IPS-NIHi7 (cell line): ENCODE data around the gene EEF1A2.

ENCODE experiments used
- DNase-seq: peaks from one replicate; pipeline ENCODE4 v3.0.0; 2012; ENCODE audit warnings: mixed read lengths; ENCODE audit errors: extremely low spot score

Gene EEF1A2

DNA sequence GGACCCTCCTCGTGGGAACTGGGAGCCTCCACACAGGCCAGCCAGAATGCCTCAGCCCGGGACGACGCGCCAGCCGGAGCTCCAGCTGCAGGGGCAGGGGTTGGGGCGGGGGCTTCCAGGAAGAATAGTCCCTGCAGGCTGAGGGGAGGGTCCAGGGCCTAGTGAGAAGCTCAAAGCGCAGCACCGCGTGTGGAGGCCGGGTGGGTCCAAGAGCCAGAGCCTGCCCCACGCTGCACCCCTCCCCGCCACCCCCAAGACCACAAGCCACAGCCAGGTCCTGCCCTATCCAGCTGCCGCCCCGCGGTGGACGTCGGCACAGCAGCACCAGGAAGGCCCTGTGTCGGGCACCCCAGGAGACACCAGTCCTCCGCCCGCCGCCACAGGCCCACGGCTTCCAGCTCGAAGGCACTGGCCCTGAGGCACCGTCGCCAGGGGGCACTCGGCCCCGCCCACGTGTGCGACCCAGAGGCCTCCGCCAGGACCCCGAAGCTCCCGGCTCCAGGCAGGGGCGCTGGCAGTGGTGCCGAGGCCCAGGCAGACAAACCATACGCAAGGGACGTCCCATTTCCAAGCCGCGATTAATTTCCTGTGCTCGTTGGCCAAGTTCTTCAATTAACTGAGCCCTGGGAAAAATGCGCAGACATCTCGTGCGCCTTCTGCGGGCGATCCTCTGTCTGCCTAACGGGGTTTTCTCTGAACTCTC lies 45.9 kb downstream of the EEF1A2 start:
- DNase-seq = no peak

DNA sequence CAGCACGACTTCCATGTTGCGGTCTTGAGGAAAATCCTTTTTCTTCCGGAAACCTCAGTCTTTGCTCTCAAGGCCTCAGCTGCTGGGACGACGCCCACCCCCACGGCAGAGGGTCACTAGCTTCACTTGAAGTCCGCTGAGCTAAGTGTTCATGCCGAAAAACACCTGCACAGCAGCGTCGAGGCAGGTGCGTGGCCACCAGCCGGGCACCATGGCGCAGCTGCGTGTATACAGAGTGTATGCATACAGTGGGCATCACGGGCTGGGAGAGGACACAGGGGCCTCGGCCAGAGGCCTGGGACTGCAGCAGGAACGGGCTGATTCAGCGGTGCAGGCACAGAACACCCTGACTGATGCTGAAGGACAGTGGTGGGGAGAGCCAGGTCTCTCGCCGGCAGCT lies 46.5 kb downstream of the EEF1A2 start:
- DNase-seq = no peak

DNA sequence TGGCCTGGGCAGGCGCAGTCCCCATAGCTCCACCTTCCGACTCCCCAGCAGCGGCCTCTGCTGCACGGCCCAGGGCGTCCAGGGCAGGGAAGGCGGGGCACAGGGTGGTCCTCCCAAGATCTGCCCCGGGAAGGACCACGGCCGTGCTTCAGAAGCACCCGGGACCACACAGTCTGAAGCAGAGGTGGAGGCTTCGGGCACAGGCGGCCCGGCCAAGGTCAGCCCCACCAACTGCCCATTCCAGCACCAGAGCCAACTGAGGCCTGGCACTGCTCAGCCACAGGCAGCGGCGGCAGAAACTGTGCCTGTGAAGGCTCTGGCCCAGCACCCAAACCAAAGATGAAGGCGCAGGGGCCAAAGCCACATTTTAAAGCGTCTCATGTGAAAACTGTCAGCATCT lies 47.1 kb downstream of the EEF1A2 start:
- DNase-seq = no peak

DNA sequence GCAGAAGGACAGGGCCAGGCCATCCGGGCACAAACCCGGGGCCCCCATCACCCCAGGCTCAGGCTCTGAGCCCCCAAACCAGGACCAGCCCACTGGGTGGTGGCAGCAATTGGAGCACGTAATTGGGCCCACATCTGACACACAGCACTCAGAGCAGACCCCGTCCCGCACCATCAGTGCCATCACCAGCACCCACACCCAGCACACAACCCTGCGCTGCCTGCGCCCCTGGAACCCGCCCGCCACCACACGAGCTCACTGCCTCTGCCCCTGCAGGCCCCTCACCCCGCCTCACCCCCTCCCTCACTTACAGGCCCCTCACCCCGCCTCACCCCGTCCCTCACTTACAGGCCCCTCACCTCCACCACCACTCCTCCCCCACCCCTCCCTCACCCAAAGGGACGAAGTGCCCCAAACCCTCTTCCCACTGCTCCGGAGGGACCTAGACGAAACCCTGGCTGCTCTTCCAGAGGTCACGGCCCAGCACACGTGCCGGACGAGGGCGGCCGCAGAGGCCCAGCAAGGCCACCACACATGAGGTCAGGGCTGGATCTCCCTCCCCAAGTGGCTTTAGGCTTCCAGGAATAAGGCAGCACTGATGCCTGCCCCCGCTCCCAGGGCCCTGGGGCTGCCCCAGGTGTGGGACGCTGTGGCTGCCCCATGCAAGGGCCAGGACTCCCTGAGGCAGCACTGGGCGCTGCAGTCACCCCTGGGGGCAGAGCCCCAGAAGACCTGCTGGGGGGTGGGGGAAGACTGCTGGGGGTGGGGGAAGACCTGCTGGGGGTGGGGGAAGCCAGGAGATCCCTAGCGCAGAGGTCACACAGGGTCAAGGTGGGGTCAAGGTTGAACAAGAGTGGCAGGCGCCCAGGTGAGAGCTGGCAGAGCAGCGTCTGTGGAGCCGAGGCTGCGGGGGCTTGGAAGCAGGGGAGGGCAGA lies 48.8 kb downstream of the EEF1A2 start:
- no peak for DNase-seq

DNA sequence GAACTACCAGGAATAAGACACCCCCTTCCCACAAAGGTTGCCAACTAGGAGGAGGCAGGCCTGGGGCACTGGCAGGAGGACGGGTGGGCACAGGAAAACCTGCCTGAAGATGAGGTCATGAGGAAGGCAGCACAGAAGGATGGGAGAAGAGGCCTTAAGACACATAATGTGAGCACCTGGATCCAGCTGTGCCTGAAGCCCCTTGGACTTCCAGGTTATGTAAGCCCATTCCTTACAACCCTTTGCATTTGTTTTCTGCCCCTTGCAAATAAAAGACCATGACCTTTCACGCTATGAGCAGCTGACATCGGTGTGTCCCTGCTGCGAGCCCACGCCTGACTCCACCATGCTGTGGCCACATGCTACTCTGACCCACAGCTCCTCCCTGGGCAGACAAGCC lies 49.9 kb downstream of the EEF1A2 start:
- DNase-seq = no peak

DNA sequence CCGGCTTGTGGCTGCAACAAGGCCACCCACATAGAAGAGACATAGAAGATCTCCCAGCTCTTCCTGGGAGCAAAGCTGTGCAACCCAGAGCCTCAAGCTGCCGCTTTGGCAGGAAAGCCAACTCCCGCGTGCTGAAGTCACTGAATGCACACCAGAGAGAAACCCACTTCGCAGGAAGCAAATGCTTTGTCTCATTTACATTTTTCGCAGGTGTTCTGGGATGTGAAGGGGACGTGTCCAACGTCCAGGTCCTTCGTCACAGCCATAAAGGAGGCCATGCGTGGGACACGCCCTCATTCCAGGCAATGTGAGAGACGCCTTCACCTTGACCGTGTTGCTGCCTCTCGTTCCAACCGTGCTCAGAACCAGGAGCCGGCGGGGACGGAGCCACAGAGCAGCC lies 50.9 kb downstream of the EEF1A2 start:
- no peak for DNase-seq

DNA sequence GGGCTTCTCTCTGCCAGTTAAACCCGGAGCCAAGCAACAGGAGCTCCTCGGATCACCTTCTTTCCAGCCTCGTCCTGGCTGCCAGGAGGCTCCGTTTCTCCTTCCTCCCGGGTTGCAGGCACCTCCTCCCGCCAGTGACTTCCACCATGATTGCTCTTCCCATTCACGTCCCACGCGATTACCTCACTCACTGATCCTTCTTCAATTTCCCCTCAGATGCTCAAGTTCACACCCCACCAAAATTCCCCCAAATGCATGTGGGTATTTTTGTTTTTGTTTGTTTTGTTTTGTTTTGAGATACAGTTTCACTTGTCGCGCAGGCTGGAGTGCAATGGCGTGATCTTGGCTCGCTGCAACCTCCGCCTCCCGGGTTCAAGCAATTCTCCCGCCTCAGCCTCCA lies 51.6 kb downstream of the EEF1A2 start:
- no peak for DNase-seq

DNA sequence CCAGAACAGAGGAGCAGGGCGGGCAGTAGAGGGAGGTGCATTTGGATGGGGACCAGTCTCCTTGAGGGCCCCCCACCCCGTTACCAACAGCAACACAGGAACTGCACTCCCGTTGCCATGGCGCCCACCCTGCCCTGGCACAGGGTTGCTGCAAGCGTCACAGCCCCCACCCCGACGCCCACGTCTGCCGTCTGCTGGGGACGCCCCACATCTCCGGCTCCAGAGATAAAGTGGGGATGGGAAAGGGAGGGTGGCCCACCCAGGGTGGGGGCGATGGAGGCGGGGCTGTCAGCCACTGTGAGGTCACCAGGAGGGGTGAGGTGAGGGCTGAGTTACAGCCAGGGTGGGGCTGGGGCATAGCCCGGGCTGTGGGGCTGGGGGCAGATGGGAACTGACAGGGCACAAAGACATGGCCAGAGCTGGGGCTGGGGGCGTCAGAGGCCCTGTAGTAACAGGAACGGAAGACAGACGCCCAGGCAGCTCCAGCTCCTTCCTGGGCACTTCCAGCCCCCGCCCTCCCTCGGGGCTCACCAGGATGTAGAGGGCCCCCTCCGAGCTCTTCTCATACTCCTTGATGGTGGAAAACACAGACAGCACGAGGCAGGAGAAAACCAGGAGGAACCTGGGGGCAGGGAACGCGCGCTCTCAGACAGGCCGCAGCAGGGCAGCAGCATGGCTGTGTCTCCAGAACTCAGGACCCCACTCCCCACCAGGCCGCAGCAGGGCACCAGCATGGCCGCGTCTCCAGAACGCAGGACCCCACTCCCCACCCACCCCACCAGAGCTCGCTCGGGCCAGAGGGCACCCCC lies 52.5 kb downstream of the EEF1A2 start:
- DNase-seq = no peak

DNA sequence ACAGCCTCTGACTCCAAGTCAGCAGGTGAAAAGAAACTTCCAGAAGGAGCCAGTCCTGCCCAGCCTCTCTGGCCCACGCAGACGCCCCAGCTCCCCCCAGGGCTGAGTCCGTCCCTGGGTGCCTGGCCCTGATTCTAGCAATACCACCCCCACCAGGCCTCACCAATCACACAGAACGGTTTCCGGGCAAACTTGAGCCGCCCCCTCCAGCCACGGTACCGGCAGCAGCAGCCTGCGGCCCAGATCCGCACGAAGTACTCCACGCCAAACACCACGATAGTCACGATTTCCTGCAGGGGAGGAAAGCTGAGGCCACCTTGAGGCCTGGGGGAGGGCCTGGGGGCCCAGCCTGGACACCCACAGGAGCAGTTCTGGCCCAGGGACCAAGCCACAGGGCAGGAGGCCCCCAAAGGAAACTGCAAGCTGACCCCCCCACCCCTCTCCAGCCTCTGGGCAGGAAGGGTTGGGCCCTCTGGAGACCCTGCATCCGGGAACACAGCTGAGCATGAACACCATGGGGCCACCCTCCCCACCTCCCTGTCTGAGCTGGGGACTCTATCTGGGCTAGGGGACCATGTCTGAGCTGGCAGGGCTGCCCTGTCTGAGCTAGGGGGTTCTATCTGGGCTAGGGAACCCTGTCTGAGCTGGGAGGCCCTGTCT lies 53.7 kb downstream of the EEF1A2 start:
- no peak for DNase-seq

DNA sequence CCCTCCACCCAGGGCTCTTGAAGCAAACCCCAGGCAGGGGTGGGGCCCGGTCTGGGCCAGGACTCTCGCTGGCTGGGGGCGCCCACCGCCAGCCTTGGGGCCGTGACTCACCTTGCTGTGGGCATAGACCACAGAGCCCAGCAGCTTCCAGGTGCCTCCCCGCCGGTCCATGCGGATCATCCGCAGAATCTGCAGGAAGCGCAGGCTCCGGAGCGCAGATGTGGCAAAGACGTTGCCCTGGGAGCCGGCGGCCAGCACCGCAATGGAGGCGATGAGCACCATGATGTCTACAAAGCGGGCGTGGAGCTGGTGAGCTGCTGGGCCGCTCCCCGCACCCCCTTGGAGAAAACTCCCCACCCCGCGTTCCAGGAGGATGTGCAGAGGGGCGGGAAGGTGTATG lies 54.3 kb downstream of the EEF1A2 start:
- DNase-seq = no peak

DNA sequence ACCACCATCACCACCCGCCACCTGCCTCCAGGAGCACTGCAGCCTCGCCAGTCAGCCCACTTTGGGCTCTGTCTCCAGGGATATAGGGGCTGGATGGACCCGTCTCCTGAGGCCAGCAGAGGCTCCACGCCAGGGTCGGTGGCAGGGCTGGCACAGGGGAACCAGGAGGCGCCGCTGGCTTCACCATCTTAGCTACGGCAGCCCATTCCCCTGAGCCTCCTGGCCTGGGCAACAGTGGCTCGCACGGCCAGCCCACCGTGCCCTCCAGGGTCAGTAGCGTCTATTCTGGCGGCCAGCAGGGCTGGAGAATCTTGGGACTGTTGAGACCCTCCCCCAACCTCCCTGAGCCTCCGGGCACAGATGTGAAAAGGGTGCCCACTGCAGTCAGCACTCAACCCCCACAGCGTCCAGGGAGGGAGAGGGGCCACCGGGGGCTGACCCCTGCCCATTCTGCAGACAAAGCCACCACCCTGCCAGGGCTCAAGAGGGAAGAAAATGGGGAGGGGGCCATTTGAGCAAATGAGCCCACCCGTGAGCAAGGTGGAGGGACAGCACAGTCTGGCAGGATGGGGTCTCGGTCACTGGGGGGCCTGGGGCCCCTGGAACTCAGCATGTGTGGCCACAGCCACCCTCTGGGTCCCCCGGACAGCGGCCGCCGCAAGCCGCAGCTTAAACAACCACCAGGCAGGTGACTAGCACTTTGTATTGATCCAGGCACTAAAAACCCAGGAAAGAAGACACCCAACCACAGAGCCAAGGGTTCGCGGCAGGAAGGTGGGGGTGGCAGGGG lies 55.1 kb downstream of the EEF1A2 start:
- DNase-seq = no peak

DNA sequence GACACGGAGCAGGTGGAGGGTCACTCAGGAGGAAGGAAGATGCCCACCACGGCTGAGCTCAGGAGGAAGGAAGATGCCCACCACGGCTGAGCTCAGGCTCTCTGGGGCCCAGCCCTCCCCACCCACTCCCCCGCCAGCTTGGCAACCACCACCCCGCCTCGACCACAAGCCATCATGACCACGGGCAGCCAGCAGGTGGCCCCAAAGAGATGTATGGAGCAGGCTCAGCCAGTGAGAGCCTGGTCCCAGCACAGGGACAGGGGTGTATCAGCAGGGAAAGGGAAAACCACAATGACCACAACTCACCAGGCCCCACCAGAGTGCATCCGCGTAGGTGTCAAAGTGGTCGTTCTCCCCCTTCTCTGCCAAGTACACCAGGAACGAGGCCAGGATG lies 56.8 kb downstream of the EEF1A2 start:
- DNase-seq = peak; percentile 83

DNA sequence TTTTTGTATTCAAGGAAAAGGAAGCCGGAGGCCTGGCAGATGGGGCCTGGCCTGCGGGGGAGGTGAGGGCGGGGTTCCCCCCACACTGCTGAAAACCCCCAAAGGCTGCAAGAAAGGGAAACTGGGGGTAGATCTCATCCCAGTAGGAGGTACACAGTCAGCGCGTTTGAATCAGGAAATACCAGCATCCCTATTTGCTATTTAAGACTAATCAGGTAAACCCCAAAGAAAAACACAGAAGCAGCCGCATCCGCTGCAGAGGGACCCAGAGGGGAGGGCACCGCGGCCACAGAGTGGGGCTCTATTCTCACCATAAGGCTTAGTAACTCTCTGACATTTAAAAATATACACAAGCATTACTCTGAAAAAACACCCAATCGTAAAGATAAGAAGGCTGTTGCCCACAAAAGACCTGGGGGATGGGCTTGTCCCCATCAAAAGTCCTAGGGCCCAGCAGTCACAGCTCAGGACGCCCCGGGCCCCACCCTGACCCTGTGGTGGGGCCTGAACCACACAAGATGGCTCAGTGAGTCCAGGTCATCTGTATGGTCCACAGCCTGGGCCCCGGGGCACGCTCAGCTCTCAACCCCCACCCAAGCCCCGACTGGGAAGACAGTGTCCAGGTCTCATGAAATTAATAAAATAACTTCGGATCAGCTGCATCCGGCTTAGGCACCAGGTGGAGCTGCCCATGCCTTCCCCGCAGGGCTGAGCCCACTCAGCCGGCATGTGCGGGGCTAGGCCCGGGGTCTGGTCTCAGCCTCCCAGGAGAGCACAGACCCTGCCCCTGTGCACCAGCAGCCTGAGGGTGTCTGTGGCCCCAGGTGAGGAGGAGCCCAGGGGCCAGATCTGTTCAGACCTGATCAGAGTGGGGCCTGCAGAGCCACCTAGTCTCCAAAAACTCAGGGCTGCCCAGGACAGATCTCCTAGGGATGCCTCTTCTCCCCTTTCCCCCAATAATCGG lies 57.5 kb downstream of the EEF1A2 start:
- DNase-seq = no peak

DNA sequence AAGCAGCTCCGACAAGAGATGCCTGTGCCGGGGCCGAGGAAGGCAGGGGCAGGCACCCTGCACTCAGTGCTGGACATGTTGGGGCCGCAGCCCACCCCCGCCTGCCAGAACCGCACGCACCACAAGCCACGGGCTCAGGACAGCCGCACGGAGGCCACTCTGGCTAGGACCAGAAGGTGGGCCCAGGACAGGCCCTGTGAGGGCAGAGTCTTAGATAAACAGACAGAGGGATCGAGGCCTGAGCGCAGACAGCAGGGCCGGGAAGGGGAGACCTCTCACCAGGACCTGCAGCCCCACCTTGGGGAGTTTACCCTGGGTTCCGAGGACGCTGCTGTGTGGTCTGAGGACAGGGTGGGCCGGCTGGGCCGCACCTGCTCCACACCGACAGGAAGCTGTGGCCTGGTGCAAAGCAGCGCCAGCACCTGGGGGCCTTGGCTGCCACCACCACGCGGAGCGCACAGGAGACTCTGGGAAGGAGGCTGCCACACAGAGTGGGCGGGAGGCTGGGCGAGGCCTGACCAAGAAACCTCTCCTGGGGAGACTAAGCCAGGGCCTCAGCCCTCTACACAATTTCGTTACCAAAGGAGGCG lies 58.4 kb downstream of the EEF1A2 start:
- DNase-seq = no peak

DNA sequence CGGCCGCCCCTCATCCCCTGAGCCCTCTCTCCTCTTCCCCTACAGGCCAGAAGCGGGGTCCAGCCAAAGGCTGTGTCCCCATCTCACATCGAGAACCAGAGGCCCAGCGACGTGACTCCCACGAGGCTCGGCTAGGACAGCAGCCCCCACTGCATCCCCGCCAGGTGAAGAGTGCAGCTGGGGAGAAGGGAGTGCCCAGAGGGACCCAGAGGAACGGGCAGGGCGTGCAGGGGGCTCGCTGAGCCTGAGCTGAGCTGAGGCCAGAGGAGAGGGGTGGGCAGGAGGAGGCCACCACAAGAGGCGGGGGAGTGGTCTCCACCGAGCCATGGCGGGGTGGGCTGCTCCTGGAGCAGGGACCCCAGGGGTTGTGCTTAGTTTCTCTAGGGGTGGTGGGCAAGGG lies 59.0 kb downstream of the EEF1A2 start:
- DNase-seq = no peak

DNA sequence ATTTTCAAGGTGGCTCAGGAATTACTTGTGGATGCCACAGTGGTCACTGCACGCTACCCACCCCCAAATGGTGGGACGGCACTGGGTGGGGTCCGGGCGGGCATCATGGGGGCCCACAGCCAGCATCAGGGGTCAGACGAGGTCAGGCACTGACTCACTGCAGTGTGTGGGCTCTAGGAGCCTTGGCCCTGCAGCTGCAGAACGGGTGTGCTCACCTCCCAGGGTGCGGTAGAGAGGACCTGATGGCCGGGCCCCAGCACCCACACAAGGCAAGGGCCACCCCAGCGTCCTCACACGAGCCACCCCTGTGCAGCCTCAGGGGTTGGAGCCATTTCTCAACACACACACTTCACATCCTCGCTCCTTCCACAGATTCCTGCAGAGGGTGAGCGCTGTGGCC lies 60.8 kb downstream of the EEF1A2 start:
- no peak for DNase-seq
